ENCODE measurements around the gene DAAM1.

- TF ChIP-seq CTCF (optimal IDR thresholded peaks at IDR 0.05 in 1 of 3, IDR thresholded peaks at IDR 0.05 in 1 of 3, conservative IDR thresholded peaks at IDR 0.05 in 1 of 3; ENCODE audit: extremely low read depth in 1 of 3, insufficient read depth in 2 of 3, low read length in 3 of 3) (no peak), EZH2 (IDR thresholded peaks at IDR 0.05; ENCODE audit: low read length) (no peak)
Measured at GRCh38 chr14:59314953-59315599, 126.6 kb downstream of the DAAM1 start.
